Kidney (tissue), 14 donors: ENCODE results near the gene CELF1. TPM values are rescaled to one million over a fixed set of nuclear protein-coding genes. Genes with fewer than 3 reads are reported as not detected.

ENCODE experiments used
- DNase-seq, 5 donors: peaks; one replicate each; pipeline ENCODE4 v3.0.0-alpha.2; 2013 to 2020
- FAIRE-seq: peaks from 2 replicates; lab custom pipeline; 2012; peaks lifted over from hg19 to GRCh38; lab: Jason Lieb, UNC
- H3K27ac ChIP-seq, 2 donors: one replicate each; pipeline ENCODE4 v1.7.0; 2013; ENCODE audit warnings: low read depth in 2 of 2, low read length in 2 of 2, inconsistent platforms in 1 of 2
- H3K27me3 ChIP-seq: one replicate; pipeline ENCODE4 v1.7.1; 2013; ENCODE audit warnings: low read length, inconsistent platforms; ENCODE audit not compliant: control insufficient read depth, insufficient read depth
- H3K36me3 ChIP-seq, 3 donors: one replicate each; pipeline versions ENCODE4 v1.7.0 to v1.7.1; 2013; ENCODE audit warnings: low read length in 3 of 3, control low read depth in 1 of 3, inconsistent platforms in 1 of 3; ENCODE audit not compliant: insufficient read depth in 3 of 3, control insufficient read depth in 2 of 3
- H3K4me1 ChIP-seq, 3 donors: one replicate each; pipeline versions ENCODE4 v1.7.0 to v1.7.1; 2013; ENCODE audit warnings: low read length in 3 of 3, inconsistent platforms in 1 of 3, low read depth in 1 of 3; ENCODE audit not compliant: control insufficient read depth in 2 of 3, insufficient read depth in 2 of 3
- H3K4me3 ChIP-seq, 3 donors: one replicate each; pipeline versions ENCODE4 v1.7.0 to v1.8.1; 2013; ENCODE audit warnings: low read length in 3 of 3, control low read depth in 1 of 3, inconsistent platforms in 1 of 3
- H3K9ac ChIP-seq, 3 donors: one replicate each; pipeline versions ENCODE4 v1.7.0 to v1.7.1; 2013; ENCODE audit warnings: low read length in 3 of 3, control low read depth in 1 of 3, inconsistent platforms in 1 of 3
- H3K9me3 ChIP-seq, 3 donors: one replicate each; pipeline versions ENCODE4 v1.7.0 to v1.7.1; 2013; ENCODE audit warnings: low read length in 3 of 3, control low read depth in 1 of 3, inconsistent platforms in 1 of 3; ENCODE audit not compliant: control insufficient read depth in 2 of 3, insufficient read depth in 1 of 3
- intact Hi-C: fragments of 100-400 bp; cut with DNase I; formaldehyde crosslinking; loops from one replicate; pipeline ENCODE4 v1.11.1; 2022
- polyA plus RNA-seq: library from polyadenylated mRNA; stranded (reverse); fragments of 350-450 nt; fragmentation: Illumina TruSeq; extraction: RNeasy Lipid Tissue Mini Kit (QIAGEN cat#74804); gene quantifications from one replicate; pipeline ENCODE4 v1.2.3, GENCODE V29; 2014; ENCODE audit warnings: low read depth, low replicate concordance; ENCODE audit not compliant: insufficient read depth
- total RNA-seq: library from RNA; stranded (reverse); fragmentation: NEBNext Ultra II Directional; extraction: Animal tissue kit (Norgen Biotek cat#: 25700); gene quantifications from one replicate; pipeline ENCODE4 v1.2.1, GENCODE V29; 2021
- TF ChIP-seq, protein P1 (sequence below): IDR thresholded peaks from 3 replicates; pipeline ENCODE4 v1.5.1; 2012; ENCODE audit warnings: mild to moderate bottlenecking, moderate library complexity, borderline replicate concordance; ENCODE audit not compliant: insufficient read depth; ENCODE audit errors: extremely low read depth
- donor health status: control.
- donor health status: control.
- donor health status: control.
- donor health status: control.
- donor health status: control.
- donor health status: DM: yes; HTN: yes; CAD: no.
- donor health status: Normal renal cell carcinoma (clear cell type).

The CELF1 gene
- total and polyA plus RNA-seq, 2 donors from 2014 or later = 30.8 to 115 TPM

DNA sequence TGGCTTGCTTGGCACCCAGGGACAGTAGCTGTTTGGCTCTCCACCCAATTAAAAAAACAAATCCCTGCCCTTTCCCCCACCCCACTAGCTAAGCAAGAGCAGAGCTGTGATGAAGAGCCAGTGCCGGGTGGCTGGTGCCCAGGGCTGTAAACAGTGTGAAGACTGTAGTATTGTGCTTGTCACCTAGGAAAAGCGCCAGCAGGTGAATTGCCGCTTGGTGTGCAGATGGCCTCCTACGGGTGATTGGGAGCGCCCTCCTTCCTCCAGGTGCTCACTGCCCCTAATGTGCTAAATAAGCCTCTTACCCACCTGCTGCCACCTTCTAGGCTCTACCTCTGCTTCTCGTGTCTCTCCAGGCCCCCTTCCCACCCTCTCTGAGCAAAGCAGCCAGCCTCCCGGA, 85.6 kb downstream of the CELF1 start:
- FAIRE-seq = no peak
- H3K9ac ChIP-seq = no peak overlapping the region

DNA sequence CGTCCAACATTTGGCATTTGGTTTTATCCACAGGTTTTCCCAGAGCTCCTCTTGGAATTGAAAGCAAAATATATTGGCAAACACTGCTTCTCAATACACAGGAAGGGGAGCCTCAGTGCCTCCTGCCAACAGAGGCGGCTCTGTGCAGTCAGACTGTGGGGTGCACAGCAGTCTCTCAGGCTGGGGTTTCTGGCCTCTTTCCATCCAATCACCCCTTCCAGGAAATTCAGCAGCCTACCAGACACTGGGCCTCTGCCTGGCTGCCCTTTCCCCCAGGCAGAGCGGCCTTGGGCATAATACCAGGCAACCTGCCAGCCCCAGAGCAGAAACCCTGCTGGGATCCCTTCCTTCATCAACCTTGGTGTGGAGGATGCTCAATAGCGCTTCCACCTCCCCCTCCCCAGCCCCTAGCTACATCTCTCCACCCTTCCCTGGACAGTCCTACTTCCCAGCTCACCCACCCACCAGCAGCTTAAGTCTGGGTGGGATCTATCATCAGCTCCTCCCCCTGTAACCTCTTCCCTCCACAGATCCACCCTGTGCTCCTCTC, 86.2 kb downstream of the CELF1 start:
- DNase-seq = peak in 1 of 5 donors; percentile 65
- intact Hi-C loops = no loop called here

More for the DNA sequence above, 85.6 kb downstream of the CELF1 start:
- TF ChIP-seq, protein P1, sequence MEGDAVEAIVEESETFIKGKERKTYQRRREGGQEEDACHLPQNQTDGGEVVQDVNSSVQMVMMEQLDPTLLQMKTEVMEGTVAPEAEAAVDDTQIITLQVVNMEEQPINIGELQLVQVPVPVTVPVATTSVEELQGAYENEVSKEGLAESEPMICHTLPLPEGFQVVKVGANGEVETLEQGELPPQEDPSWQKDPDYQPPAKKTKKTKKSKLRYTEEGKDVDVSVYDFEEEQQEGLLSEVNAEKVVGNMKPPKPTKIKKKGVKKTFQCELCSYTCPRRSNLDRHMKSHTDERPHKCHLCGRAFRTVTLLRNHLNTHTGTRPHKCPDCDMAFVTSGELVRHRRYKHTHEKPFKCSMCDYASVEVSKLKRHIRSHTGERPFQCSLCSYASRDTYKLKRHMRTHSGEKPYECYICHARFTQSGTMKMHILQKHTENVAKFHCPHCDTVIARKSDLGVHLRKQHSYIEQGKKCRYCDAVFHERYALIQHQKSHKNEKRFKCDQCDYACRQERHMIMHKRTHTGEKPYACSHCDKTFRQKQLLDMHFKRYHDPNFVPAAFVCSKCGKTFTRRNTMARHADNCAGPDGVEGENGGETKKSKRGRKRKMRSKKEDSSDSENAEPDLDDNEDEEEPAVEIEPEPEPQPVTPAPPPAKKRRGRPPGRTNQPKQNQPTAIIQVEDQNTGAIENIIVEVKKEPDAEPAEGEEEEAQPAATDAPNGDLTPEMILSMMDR = no peak
- H3K4me1 ChIP-seq = no peaks in the 10 kb centered on the region
- H3K9me3 ChIP-seq = no peaks in the 10 kb centered on the region
- H3K27ac ChIP-seq = no peak overlapping the region
- intact Hi-C loops = no loop called here
- H3K4me3 ChIP-seq = no peak overlapping the region
- peaks cover 2 to 33% (median 15%) of the 10 kb centered on the region in 3 donors for H3K36me3 ChIP-seq
- peak in 1 of 5 donors; percentile 39 for DNase-seq
- no peaks in the 10 kb centered on the region for H3K27me3 ChIP-seq

DNA sequence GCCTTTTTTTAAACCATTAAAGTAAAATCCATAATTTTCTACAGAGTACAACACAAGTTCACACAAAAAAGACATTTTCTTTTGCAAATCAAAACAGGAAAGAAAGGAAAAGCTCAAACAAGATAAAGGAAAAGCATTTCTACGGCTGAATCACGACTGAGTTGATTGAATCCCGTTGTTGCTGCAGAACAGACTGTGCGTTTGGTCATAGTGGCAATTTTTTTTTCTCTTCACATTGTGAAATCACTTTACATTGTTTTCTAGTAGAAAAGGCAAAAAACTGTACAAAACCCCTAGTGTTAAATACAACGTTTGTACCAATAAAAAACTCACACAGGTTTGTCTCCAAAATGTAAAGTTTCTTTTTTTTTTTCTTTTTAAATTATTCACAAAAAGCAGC, 86.7 kb downstream of the CELF1 start:
- Histone ChIP-seq H3K27me3 (no peaks in the 10 kb centered on the region), H3K9ac (no peak overlapping the region), H3K4me1 (no peaks in the 10 kb centered on the region), H3K9me3 (no peaks in the 10 kb centered on the region), H3K4me3 (no peak overlapping the region), H3K27ac (no peak overlapping the region), H3K36me3 (peaks cover 2 to 21% (median 10%) of the 10 kb centered on the region in 3 donors)
- TF ChIP-seq, protein P1 = no peak
- no peak for DNase-seq
- intact Hi-C loops = no loop called here
- no peak for FAIRE-seq

More for the DNA sequence above, 86.2 kb downstream of the CELF1 start:
- Histone ChIP-seq H3K36me3 (peaks cover 2 to 27% (median 10%) of the 10 kb centered on the region in 3 donors), H3K9me3 (no peaks in the 10 kb centered on the region), H3K27me3 (no peaks in the 10 kb centered on the region), H3K9ac (no peak overlapping the region), H3K4me3 (no peak overlapping the region), H3K27ac (no peak overlapping the region), H3K4me1 (no peaks in the 10 kb centered on the region)
- no peak for FAIRE-seq
- TF ChIP-seq, protein P1 = no peak
